GM19452 (cell line): ENCODE measurements around the gene MYRIP.
"Not testable (repeated sequence)": the region's sequence is repeated elsewhere in the genome, so short reads cannot be mapped to it uniquely, and the experiment has no call there.

Source experiments
- ATAC-seq: cut with Tn5 transposase; IDR thresholded peaks from one replicate; pipeline ENCODE4 v1.9.1; 2021; ENCODE audit not compliant: unreplicated experiment

The MYRIP gene

DNA sequence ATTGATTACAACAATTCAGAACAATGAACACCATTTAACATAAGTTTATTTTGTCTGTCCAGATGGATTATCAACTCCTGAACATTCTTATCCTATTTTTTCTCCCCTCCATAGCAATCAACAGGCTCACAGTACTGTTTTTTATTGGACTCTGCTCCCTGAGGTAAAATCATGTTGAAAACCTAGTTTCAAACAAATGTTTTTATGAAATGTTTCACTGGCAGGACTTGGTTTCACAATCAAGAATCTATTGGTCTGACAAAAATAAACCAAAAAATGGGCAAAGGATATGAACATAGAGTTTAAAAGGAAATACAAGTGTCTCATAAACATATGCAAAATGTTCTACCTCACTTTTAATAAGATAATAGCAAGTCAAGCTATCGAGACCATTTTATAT is 2.6 kb upstream of the MYRIP start:
- ATAC-seq: no peak

DNA sequence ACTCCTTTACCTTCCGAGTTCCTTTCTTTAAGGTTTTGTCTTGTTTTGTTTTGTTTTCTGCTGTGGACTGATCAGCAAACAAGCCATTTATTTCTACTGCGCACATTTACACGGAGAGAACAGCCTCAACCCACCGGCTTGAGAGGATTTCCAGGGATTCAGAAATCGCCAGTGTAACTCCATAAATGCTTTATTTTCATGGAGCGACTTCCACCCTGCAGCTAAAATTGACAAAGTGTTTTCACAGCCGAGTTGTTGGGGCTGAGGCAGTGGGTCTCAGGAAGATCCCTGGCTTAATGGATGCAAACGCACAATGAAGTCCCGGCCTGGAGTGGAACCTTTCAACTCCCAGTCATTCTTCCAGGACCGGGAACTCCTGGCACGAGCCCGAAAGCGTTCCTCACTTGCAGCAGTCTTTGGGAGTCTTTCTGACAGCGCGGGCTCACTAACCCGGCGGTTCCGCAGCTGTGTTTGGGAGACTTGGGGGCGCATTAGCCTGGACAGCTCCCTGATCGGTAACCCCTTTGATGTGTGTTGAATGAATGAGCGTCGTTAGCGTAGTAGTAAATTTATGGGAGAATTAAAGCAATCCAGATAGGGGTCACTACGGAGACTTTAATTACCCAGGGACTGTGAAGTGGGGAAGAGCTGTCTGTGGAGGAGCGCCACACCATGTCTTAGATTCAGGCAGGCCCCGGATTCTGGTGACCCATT is 785 bp upstream of the MYRIP start:
- ATAC-seq: no peak

DNA sequence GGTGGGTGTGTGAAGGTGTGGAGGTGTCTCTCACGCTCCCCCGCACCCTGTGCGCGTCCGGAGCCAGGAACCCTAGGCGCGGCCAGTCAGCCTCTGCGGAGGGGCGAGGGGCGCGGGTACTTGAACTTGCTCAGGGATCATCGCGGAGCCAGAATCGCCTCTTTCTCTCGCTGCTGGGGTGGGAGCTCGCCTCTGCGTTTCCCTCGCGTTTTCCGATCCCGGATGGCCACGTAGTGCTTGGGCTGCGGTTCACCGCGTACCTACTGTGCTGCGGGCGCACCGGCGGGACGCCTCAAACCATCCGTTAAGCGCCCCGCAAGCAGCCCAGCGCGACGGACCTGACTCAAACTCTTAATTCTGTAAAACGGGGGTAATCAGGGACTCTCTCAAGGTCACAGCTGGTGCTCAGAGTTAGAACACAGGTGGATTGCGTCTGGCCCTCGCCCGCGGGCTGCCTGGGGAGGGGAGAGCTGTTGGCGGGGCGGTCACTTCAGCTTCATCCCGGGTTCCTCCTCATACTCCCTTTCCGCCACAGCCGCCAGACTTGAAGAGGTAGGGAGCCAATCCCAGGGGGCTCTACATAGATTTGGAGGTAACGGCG is 686 bp downstream of the MYRIP start:
- ATAC-seq: no peak

DNA sequence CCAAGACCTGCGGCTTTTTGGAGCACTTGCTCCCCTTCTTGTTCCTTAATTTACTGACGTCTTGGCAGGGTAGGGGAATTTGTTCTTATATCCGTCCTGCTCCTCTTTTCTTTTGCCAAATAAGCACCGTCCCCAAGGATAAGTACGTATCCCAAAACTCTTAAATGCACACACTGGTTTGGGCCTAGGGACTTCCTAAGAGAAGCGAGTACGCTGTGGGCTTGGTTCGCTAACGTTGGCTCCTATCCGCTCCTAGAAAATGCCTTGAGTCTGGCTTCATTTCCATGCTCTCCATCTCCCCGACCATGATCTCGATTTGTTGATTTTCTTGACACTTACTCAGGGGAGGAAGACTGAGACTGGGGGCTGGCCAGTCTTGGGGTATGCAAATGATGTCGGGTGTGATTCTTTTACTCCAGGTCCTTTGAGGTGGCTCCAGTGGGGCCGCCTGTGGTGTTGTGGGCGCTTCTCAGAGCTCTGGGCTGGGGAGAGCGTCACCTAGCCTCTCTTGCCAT is 1.3 kb downstream of the MYRIP start:
- ATAC-seq: no peak

DNA sequence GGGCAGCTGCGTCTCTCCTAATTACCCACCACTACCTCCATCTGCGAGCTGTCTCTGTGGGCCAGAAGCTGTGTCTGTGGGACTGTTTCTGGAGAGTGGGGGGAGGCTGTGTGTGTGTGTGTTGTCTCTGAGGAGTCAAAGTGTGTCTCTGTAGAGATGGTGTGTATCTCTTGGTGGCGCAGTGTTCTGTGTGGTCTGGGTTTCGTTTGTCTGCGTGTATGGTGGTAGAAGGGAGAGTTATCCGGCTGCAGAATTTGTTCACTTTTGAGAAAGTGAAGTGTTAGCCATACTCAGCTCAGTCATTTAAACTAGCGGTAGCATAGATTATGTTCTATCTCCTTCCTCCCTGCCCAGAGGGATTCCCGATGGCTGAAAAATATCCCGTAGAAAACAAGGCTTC is 2.2 kb downstream of the MYRIP start:
- no peak for ATAC-seq

DNA sequence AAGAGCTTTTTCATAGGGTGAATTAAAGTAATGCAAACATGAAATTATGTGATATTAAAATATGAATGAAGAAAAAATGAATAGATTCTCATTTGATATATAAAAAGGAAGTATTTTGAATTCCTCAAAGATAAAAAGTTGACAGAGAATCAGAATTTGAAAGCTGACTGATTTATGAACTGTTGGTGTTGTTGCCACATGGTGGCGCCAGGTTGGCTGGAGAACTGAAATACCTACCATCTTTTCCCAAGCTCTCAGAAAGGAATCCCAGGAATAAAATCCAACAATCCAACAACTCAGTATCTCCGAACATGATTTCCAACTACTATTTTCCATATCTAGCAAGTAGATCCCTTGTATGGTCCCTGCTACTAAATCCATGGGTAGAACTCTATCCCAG is 3.1 kb downstream of the MYRIP start:
- ATAC-seq: no peak

DNA sequence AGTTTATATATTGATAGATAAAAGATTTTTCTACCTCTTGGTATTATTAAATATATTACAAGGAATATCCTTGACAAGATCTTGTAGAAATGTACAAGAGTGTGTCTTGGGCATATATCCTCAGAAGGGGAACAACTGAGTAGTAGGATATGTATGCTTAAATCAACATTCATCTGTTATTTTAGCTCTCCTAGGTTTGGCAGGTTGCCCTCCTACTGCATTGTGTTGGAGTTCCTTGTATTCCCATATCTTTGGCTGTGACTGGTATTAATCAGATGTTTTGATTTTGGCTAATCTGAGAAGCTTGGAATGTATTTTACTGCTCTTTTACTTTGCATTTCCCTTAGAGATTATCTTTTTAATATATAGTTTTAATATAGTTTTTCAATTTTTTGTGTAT is 4.6 kb downstream of the MYRIP start:
- no peak for ATAC-seq

DNA sequence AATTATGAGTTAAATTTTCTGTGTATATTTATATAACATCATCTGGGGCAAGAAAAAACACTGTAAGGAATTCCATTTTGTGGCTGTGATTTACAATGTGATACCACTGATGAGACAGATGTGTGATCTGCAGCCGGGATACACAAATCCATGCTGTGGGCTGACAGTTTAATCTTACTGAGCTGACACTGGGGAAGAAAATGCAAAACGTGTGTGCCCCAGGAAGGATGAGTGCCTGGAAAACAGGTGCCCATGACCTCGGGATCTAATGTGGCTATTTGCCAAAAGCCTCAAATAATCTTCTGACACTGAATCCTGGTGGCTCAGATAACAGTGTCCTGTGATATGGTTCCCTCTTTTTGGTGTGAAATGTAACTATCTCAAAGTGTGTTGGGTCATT is 10.5 kb downstream of the MYRIP start:
- ATAC-seq: no peak

DNA sequence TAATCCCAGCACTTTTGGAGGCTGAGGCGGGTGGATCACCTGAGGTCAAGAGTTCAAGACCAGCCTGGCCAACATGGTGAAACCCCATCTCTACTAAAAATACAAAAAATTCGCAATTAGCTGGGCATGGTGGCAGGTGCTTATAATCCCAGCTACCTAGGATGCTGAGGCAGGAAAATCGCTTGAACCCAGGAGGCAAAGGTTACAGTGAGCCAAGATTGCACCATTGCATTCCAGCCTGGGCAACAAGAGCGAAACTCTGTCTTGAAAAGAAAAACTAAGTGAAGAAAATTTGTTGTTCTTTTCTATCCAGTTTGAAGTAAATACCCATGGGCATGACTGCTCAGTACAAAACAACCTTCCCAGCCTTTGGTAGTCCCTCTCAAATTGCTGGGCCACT is 24.4 kb downstream of the MYRIP start:
- not testable (repeated sequence) for ATAC-seq

DNA sequence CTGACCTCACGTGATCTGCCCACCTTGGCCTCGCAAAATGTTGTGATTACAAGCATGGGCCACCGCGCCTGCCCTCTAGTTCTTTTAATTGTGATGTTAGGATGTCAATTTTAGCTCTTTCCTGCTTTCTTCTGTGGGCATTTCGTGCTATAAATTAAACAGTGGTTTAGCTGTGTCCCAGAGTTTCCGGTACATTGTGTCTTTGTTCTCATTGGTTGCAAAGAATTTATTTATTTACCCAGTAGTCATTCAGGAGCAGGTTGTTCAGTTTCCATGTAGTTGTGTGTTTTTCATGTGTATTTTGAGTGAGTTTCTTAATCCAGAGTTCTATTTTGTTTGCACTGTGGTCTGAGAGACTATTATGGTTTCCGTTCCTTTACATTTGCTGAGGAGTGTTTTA is 30.1 kb downstream of the MYRIP start:
- ATAC-seq: no peak

DNA sequence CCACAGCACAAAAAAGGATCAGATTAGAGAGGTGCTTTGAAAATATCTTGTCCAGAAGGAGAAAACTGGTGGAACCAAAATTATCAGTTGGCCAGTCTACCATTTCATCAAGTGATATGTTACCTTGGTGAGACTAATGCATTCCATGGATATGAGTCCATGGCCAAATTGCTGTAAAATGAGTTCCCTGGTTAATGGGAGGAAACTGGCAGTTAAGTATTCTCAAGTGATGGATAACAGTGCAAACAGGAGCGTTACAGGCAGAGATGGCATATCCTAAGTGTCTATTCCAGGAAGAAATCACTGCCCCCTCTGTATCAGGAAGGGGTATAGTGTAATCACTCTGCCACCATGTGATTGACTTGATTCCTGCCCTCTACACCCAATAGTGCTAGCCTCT is 34.0 kb downstream of the MYRIP start:
- ATAC-seq: no peak

DNA sequence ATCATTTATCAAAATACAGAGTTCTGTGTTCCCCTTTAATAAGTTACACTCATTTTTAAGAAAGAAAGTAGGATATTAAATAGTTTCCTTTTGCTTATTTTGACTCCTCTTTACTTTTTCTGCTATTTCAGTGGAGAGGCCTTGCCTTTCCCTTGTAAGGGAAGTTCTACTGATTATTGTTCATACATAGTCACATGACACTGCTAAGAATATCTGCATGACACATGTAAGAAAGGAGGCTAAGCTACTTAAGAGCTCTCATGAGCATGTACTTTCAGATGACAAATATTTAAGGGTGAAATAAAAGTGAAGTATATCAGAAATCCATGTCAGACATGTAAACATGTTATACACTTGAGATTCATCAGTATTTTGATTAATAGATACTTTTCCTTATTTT is 39.0 kb downstream of the MYRIP start:
- no peak for ATAC-seq

DNA sequence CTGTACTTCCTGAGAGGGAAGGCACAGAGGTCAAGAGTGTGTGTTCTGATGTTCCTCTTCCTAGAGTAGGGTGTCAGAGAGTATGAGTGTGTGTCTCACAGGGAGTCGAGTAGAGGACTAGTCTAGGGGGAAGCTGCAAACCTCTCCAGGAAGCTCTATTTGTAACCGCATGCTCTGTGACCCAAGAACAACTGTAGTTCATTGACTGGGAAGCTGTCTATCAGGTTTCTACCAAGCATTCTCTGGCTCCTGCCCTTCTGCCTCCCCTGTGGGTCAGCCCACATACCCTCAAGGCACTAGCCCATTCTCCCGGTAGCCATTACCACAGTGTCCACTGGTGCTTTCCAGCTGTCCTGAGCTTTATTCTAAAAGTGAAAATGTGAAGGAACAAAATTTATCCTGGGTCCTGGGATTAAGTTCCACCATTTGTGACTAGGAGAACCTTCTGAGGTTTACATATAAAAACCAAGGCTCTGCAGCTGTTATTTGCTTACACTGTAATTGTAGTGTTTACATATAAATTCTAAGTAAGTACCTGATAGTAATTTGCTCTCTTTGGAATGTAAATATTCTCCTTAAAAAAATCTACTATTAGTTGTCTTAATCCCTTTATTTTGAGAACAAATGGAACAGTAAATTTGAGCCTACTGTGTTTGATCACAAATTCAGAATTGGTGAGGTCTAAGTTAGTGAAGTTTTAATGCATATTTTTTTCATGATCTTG is 40.7 kb downstream of the MYRIP start:
- no peak for ATAC-seq

DNA sequence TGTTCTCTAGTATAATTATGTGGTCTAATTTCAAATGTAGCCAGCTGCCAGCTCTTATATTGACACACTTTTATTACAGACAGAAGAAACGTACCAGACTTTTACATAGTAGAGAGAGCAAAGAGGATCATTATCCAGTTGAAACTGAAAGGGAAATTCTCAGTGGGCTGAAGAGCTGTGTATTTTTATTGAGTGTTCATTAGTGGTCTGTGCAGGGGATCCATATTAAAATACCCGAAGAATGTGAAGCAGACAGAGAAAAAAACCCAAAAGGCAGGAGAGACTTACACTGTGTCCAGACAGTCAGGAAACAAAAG is 41.3 kb downstream of the MYRIP start:
- no peak for ATAC-seq

DNA sequence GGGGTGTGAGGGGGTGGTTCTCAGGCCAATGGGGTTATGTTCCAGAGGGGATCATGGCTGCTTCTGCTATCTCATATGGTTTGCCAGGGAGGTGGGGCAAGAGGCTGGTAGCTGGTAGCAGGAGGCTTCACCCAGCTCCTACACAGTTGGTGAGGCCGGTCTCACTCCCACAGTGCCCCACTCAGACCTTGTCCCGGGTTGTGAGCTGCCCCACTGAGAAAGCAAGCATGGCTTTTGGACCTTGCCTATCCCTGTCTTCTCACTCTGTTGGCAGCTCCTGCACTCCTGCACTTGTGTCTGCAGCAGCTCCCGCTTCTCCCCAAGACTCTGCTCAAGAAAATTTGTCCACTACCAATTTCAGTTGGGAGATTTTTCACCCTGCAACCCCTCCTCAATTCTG is 46.1 kb downstream of the MYRIP start:
- ATAC-seq: no peak

DNA sequence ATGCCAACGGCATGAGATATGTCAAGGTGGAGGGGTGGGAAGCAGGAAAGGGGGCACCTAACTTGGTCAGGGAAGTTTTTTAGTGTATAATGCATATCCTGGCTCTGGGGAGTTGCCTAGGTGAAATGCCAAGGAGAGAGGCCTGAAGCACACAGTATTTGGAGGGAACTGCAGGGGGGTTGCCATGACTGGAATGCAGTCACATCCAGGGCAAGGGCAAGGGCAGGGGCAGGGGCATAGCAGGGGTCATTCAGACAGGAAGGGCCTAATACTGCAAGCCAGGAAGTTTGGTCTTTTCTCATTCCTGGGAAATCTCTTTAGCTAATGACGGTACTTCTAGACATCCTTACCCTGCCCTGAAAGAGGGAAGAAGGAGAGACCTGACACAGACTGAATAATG is 60.5 kb downstream of the MYRIP start:
- ATAC-seq: no peak

DNA sequence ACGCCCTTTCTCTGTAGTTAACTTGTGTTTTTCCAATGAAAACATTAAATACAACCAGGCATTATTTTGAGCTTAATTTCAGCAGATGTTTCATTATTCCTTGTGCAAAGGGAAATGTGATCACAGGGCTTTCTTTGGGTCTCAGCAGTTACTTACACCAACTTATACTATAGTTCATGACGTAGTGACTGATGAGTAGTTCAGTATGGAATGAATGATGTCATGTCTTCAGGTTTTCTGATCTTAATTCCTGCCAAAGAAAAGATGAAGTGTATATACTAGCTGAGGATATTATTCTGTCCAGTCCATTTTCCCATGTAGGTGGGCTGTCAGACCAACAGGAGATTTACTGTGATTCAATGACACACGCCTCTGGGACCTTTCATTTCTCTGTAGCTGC is 61.3 kb downstream of the MYRIP start:
- ATAC-seq: no peak

DNA sequence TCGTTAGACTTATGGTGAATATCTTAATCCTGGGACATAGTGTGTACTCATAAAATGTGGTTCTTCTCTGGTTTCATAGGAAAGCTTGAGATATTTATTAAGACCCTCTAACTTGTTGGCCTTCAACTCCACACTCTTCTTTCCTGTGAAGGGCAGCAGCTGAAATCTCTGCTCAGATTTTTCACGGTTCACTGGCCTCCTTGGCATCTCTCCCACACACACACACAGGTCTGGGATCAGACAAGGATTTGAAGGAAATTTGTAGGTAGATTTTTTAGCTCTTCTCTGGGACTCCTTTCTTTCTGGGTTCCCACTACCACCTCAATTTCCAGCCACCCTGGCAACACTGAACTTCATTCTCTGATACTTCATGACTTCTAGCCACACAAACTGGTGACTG is 70.2 kb downstream of the MYRIP start:
- no peak for ATAC-seq

DNA sequence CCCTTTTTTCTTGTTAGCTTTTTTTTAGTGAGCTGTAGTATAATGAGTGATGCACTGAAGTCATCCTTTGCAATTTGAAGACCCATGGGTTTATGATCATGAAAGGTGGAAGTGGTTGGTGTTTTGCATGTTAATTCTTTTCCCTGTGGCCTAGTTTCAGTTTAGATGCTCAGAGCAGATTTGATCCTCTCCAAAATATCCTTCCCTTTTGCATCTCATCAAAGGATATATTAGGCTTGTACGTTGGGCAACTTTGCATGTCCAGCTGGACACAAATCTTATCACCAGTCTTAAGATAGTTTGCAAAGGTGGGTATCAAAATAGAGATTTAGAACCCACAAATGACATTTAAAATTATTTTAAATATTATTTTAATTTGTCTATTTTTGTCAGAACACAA is 72.7 kb downstream of the MYRIP start:
- no peak for ATAC-seq

DNA sequence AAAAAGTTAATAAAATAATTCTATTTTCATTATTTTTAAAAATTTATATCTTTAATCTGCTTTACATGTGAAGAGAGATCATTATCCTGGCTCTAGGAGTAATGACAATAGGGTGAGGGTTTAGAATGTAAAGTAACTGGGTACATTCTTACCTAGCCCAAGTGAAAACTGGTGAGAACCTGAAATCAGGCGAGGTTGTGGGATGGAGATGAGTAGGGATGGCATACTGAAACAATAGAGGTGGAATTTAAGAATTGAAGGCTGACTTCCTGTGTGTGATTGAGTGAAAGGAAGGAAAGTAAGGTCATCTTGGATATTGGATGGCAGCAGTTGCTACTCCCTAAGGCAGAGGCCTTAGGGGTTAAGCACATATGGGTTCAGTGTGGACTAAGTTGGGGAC is 82.7 kb downstream of the MYRIP start:
- no peak for ATAC-seq

DNA sequence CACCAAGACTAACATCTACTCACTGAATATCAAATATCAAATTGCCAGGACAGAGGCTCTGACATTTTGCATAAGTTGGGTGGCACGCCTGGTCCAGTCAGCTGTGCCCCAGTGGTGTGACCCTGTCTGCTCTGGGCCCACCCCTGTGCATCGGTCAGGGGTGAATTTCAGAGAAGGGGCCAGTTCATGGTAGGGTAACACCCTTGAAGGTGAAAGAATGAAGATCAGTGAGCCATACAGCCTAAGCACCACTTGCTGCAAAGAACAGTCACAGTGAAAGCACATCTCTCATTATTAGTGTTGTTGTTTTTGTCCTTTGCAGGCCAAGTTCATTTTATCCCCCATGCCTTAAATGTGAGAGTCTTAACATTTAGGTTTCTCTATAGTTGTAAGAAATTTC is 86.8 kb downstream of the MYRIP start:
- ATAC-seq: no peak

DNA sequence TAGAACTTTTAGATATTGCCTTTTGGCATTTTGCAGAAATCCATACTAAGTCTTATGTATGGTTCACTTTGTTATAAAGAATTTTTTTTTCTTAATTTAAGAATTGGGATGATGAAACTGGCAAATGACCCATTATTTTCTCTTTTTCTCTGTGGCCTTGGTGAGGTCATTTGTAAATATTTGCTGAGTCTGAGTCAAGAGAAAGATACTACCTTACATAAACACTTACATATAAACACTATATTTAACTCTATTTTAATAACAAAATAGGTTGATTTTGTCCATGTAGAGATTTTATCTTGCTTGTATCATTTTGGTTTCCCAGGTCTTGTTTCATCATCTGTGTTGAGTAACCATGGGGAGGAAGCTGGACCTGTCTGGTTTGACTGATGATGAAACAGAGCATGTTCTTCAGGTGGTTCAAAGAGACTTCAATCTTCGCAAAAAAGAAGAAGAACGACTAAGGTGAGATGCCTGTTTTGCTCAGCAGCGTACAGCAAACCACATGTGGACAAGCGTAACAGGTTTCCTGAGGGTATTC is 91.1 kb downstream of the MYRIP start:
- no peak for ATAC-seq
